Measurements from ENCODE around the gene ZNF813.
"Not testable (repeated sequence)": the region's sequence is repeated elsewhere in the genome, so short reads cannot be mapped to it uniquely, and the experiment has no call there.

ZNF813 gene

DNA sequence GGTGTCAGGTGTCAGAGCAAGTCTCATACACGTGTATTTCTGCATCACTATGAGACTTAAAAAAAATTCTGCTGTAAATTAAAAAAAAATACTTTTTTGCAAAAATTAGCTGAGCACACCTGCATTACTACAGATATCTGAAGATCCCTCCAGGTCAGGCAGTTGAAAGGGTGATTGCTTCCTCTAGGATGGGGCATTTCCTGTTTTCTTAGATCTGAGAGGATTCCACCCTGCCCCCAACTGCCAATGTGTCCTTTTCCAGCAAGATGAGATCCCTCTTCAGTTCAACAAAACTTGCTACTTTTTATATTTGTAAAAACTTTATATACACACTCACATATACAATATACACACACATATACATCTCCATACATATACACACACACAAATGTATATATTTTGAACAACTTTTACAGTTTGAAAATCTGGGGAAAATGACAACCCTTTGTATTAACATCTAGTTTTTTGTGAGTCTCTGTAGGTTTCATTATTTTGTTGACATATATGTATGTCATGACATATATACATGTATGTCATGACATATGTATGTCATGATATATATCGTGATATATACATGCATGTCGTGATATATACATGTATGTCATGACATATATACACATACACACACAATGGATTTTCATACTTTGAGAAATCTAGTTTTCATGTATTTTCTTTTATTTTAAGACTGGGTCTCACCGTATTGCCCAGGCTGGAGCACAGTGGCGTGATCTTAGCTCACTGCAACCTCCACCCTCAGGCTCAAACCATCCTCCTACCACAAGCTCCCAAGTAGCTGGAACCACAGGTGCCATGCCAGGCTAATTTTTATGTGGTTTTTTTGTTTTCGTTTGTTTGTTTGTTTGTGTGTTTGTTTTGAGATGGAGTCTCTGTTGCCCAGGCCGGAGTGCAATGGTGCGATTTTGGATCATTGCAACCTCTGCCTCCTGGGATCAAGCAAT is 17.8 kb downstream of the ZNF813 start:
- DNase-seq, result no peak

DNA sequence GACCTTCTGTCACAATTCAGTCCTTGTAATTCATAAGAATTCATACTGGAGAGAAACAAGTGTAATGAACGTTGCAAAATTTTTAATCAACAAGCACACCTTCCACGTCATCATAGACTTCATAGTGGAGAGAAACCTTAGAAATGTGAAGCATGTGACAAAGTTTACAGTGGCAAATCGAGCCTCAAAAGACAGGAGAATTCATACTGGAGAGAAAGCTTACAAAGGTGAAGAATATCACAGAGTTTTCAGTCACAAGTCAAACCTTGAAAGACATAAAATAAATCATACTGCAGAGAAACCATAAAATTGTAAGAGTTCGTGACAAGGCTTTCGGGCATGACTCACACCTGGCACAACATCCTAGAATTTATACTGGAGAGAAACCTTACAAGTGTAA is 24.6 kb downstream of the ZNF813 start:
- DNase-seq, result no peak

- not testable (repeated sequence) for DNase-seq
Measured at GRCh38 chr19:53497311-53498023, 29.9 kb downstream of the ZNF813 start.

DNA sequence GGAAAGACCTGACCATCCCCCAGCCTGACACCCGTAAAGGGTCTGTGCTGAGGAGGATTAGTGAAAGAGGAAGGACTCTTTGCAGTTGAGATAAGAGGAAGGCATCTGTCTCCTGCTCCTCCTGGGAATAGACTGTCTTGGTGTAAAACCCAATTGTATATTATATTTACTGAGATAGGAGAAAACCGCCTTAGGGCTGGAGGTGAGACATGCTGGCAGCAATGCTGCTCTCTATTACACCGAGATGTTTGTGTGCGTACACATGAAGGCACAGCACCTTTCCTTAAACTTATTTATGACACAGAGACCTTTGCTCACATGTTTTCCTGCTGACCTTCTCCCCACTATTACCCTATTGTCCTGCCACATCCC is 30.5 kb downstream of the ZNF813 start:
- not testable (repeated sequence) for DNase-seq

DNA sequence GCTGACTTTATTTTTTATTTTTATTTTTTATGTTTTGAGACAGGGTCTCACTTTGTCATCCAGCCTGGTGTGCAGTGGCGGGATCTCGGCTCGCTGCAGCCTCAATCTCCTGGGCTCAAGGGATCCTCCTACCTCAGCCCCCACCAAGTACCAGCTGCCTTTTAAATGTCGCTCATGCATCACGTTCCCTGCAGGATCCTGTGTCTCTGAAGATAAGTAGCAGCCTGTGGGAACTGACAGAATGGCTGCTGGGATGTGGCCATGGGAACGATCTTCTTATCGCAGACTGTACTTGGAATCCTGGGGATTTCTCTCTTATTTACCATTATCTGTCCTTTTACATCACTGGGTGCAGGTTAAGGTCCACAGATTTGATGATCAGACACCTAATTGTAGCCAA is 35.6 kb downstream of the ZNF813 start:
- DNase-seq, result not testable (repeated sequence)

DNA sequence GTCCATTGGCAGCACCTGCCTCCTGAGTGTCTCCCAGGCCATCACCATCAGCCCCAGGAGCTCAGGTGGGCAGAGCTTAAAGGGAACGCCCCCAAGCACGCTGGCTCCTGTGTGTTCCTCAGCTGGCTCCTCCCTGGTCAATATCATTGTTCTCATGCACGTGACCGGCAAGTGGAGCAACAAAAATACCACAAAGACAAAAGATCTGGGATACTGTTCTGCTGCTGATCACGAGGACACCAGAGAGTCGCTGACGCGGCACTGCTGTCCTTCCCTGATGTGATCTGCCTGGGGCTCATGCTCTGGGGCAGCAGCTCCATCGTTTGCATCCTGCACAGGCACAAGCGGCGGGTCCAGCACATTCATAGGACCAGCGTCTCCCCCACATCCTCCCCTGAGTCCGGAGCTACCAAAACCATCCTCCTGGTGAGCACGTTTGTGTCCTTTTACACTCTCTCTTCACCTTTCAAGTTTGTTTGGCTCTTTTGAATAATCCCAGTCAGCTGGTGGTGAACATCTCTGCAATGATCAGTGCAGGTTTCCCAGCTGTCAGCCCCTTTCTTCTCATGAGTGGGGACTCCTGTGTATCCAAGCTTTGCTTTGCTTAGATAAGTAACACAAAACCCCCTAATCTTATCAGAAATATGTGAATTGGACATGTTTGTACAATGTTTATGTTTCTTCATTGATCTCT is 36.3 kb downstream of the ZNF813 start:
- DNase-seq, result not testable (repeated sequence)

DNA sequence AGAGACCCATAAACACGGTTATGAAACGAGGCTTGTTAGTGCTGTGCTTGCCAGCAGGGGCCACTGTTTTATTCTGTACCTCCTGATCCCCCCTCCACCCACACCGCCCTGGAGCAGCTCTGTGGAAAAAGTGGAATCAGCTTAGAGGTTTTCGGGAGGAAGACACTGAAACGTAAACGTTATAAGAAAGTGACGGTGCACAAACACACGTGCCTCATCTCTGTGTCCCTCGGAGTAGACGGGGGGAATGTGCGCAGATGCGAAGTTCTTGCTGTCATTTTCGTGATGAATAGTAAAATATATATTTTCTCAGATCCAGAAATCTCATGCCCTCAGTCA is 36.8 kb downstream of the ZNF813 start:
- not testable (repeated sequence) for DNase-seq

DNA sequence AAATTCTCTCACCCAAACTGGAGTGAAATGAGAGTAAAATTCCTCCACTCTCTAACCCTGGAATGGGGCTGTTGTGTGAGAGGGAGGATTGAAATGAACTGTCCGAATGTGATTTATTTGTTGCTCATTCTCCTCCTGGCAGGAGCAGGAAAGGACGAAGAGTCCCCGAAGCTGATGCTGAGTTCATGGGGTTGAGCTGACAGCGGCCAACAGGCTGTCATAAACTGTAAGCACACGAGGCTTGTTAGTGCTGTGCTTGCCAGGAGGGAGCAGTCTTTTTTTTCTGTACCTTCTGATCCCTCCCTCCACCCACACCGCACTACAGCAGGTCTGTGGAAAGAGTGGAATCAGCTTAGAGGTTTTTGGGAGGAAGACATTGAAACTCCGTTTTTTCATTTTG is 37.4 kb downstream of the ZNF813 start:
- DNase-seq, result no peak

DNA sequence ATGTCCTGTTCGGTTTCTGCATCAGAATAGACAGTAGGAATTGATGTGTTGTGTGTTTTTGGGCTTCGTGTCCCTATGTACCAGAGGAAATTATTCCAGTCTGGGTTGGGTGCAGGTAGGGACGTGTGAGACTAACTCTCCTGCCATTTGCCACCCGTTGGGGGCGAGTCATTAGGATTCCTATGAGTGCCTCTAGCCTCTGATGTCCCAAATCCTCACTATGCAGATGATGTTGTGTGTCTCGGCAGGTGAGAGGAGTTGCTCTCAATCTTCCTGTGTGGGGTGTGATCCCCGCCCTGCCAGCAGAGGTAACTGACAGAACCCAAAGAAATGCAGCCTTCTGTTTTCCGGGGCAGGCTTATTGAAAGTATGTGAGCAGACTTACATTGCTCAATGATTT is 39.2 kb downstream of the ZNF813 start:
- no peak for DNase-seq

DNA sequence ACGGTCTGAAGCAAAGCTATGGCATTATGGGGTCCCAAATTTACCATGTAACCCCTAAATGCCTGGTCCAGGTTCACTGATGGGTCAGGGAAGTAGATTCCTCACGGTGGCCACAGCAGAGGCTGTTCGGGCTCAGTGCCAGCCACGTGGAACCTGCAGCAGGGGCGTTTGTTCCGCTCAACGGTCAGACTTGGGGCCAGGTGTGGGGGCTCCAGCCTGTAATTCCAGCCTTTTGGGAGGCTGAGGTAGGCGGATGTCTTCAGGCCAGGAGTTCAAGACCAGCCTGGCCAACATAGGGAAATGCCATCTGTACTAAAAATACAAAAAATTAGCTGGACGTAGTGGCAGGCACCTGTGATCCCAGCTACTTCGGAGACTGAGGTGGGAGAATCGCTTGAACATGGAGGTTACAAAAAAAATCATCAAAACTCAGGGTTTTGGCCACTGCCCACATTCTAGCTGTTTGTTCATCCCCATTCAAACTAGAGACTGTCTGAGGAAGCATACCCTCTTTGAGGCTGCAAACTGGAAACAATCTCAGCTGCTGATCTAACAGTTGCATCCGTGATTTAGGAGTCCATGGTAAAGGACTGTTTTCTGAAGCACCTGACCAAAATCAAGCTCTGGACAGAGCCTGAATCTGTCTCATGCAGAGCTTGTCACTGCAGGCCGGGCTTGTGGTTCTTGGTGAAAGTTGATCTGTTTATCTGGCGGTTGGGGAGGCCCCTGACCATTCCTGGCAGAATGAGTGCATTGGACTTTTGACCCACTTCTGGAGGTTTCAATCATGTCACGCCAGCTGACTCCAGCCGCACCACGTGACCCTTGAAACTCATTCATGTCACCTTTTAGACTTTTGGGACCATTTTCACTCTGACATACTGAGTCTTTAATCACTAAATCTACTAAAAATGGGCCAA is 40.2 kb downstream of the ZNF813 start:
- DNase-seq, result no peak

DNA sequence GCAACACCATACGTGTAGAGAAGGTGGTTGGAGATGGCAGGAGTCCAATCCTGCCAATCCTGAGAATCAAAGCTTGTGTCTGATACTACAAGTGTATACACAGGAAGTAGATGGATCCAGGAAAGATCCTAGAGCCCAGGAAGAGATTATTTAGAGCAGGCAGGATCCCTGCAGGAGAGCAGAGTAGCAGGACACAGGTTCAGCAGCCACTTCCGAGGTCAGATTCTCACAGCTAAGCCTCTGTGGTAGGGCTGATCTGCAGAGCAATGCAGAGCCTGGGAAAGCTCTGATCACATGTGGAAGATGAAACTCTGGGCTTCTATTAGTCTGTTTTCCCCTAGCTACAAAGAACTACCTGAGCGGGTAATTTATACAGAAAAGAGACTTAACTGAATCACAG is 41.9 kb downstream of the ZNF813 start:
- no peak for DNase-seq

DNA sequence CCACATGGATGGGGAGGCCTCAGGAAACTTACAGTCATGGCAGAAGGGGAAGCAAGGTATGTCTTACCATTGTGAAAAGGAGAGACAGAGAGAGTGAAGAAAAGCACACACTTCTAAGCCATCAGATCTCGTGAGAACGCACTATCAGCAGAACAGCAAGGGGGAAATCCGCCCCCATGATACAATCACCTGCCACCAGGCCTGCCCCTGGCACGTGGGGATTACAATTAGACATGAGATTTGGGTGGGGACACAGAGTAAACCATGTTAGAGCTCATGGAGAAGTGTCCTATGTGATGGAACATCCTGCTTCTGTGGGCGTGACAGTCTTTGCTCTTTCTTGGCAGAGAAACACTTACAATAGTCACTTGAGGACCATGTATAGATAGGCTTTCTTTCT is 42.3 kb downstream of the ZNF813 start:
- DNase-seq, result no peak

DNA sequence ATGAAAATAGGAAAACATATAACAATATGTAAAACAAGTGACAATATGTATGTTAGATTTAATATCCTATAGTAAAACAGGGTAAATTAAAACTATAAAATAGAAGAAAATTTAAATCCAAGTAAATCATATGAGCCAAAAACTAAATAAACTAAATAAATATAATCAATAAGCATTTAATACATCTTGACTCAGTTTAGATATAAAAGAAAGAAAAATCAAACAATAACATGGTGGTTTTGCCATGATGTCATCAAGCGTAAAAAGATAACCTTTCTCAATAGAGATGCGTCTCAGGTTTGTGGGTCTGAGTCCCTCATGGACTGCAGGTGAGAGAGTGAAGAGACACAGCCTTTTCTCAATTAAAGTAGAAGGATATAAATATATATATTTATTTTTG is 43.8 kb downstream of the ZNF813 start:
- DNase-seq, result no peak

DNA sequence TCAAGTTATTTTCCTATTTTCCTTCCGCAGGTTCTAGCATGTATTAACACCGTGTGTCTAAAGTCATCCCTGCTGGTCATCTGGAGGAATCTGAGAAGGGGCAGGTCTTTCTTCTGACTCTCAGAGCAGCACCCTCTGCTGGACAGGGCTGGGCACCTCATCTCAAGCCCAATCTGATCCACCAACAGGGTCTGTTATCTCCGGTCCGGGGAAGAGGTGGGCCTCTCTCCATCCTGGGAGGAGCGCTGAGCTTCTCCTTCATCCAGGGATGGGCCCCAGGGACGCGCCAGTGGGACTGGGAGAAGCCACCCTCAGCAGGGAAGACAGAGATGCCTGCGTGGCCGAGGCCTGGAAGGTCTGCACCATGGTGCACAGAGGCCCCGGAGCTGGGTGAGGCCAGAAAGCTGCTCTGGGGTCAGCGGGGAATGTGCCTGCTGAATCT is 44.4 kb downstream of the ZNF813 start:
- DNase-seq, result no peak

- not testable (repeated sequence) for DNase-seq
Measured at GRCh38 chr19:53515047-53515446, 47.5 kb downstream of the ZNF813 start.

- DNase-seq, result no peak
Measured at GRCh38 chr19:53517114-53517741, 49.7 kb downstream of the ZNF813 start.

DNA sequence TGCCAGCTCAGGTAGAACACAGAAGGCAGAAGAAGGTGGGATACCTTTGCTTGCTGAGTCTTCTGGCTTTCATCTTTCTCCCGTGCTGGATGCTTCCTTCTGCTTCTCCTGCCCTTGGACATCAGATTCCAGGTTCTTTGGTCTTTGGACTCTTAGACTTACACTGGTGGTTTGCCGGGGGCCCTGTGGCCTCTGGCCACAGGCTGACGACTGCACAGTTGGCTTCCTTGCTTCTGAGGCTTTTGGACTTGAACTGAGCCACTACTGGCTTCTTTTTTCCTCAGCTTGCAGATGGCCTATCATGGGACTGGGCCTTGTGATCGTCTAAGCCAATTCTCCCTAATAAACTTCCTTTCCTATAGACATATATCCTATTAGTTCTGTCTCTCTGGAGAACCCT is 50.6 kb downstream of the ZNF813 start:
- DNase-seq, result no peak

DNA sequence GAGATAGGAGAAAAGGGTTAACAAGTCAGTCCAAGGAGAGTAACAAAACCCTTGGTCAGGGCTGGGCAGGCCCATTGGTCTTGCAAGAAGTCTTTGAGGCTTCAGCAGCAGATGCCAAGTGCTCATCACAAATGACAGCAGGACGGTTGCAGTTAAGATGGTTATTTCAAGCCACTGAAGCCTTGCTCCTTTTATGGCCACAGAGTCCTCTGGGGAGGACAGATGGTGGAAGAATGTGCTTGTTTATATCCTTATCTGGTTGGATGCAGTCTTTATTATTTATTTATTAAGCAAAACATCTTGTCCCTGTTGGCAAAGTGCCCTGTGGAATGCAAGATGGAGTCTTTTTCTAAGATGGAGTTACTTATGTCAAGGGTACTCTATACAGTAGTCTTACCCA is 51.2 kb downstream of the ZNF813 start:
- DNase-seq, result no peak

- DNase-seq, result no peak
Measured at GRCh38 chr19:53519446-53519845, 51.9 kb downstream of the ZNF813 start.

GRCh38 chr19:53520163-53520546 is 52.6 kb downstream of the ZNF813 start:
- no peak for DNase-seq

DNA sequence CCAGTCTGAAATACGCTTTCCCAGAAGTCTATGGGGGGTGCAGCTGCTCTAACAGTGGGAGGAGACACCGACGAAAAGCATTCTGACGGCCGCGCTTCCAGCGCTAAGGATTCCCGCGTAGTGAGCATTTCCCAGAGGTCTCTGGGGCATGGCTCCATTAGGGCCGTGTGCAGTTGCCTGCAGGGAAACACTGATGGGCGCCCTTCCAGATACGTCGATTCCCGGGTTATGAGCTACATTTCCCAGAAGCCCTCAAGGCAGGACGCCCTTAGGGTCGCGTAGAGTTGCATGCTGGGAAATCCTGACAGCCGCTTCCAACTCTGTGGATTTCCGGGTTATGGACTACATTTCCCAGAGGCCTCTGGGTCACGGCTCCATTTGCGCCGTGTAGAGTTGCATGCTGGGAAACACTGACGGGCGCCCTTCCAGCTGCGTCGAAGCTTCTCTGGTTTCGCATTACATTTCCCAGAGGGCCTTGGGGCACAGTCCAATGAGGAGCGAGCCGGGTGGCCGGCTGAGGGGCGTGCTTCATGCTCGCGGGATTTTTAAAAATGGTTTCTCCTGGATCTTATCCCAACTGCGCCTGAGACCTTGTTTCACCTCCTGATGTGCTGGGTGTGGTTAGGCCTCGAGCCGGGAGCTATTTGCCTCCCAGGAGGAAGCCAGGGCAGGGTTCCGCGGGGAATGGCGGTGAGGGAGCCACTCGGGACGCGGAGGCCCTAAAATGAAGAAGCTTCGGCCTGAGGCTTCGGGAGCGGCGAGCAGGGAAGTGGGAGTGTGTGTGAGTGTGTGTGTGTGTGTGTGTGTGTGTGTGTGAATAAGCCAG is 53.2 kb downstream of the ZNF813 start:
- DNase-seq, result peak; percentile 58
